HFFc6 (cell line): ENCODE measurements around the gene GJD3. TPM values are rescaled to one million over a fixed set of nuclear protein-coding genes. Genes with fewer than 3 reads are reported as not detected.
A peak's percentile ranks its signal among the peaks of the same experiment; 100 is the strongest.
"Not testable (repeated sequence)": the region's sequence is repeated elsewhere in the genome, so short reads cannot be mapped to it uniquely, and the experiment has no call there.

Experiments used
- DNase-seq: peaks from one replicate; pipeline ENCODE4 v3.0.0-alpha.2; 2018
- H3K27ac Mint-ChIP-seq: 2 replicates; pipeline ENCODE4 v1.8.0; 2020; ENCODE audit warnings: mild to moderate bottlenecking, mixed read lengths
- H3K27me3 Mint-ChIP-seq: 2 replicates; pipeline ENCODE4 v1.8.0; 2021; ENCODE audit warnings: mild to moderate bottlenecking, moderate library complexity, mixed read lengths; ENCODE audit not compliant: insufficient read depth
- H3K36me3 Mint-ChIP-seq: 2 replicates; pipeline ENCODE4 v1.8.0; 2021; ENCODE audit warnings: low read depth, mixed read lengths
- H3K4me1 Mint-ChIP-seq: 2 replicates; pipeline ENCODE4 v1.8.0; 2020; ENCODE audit warnings: low read depth, mixed read lengths
- H3K4me3 Mint-ChIP-seq: 2 replicates; pipeline ENCODE4 v1.8.0; 2020; ENCODE audit warnings: mild to moderate bottlenecking, moderate library complexity, mixed read lengths
- H3K9me3 Mint-ChIP-seq: 2 replicates; pipeline ENCODE4 v1.8.0; 2020; ENCODE audit warnings: mild to moderate bottlenecking, mixed read lengths
- CTCF ChIP-seq: fragments of 200-600 bp; sonication (generic); IDR thresholded peaks from 2 replicates; pipeline ENCODE4 v1.5.0; 2021; ENCODE audit warnings: antibody characterized with exemption, mild to moderate bottlenecking
- long read RNA-seq: library from polyadenylated mRNA; unstranded; transcript quantifications from one replicate; pipeline ENCODE4 v2.0.0, GENCODE V29; 2019
- total RNA-seq, 6 experiments: library from RNA; stranded (reverse); fragmentation: NEBNext Ultra II Directional; extraction: Animal tissue kit (Norgen Biotek cat#: 25700); gene quantifications; 2 replicates in 1 of 6; 3 replicates in 5 of 6; pipeline ENCODE4 v1.2.3, GENCODE V29; 2021

GJD3 gene
- total RNA-seq = 1 to 10 TPM in 2 of 6 experiments, under 1 TPM in 4; 0.36 to 1.4 (median 0.81) TPM
- long read RNA-seq = 0 reads

- H3K4me3 Mint-ChIP-seq = peak within 1 kb of the TSS; percentile 86
- H3K4me1 Mint-ChIP-seq = peaks cover 5% of the 10 kb centered on the region
- H3K27me3 Mint-ChIP-seq = peaks cover 1% of the 10 kb centered on the region
- TF ChIP-seq CTCF = no peak
- DNase-seq = no peak
- H3K36me3 Mint-ChIP-seq = no peaks in the 10 kb centered on the region
- H3K9me3 Mint-ChIP-seq = no peaks in the 10 kb centered on the region
- no peak within 1 kb of the TSS for H3K27ac Mint-ChIP-seq
Measured at GRCh38 chr17:40364121-40364861, at the start of gene GJD3. TSS of gene GJD3 (minus strand) at chr17:40364737. CDS start at chr17:40363815, 922 bp downstream.

GRCh38 chr17:40414312-40414711, 49.8 kb upstream of the GJD3 start:
- H3K4me1 Mint-ChIP-seq = peaks cover 39% of the 10 kb centered on the region
- peak overlapping the region; percentile 92 for H3K27ac Mint-ChIP-seq
- not testable (repeated sequence) for DNase-seq, H3K27me3 Mint-ChIP-seq, H3K9me3 Mint-ChIP-seq, H3K4me3 Mint-ChIP-seq
- H3K36me3 Mint-ChIP-seq = peaks cover 17% of the 10 kb centered on the region; the same call in 1 of the 2 replicates

- no peak for DNase-seq
- Mint-ChIP-seq H3K27ac (peak overlapping the region; percentile 24; the same call in 1 of the 2 replicates), H3K9me3 (no peaks in the 10 kb centered on the region), H3K36me3 (peaks cover 17% of the 10 kb centered on the region; the same call in 1 of the 2 replicates), H3K27me3 (peaks cover 5% of the 10 kb centered on the region), H3K4me3 (no peak overlapping the region), H3K4me1 (peaks cover 33% of the 10 kb centered on the region)
- no peak for TF ChIP-seq CTCF
Measured at GRCh38 chr17:40412880-40413279, 48.3 kb upstream of the GJD3 start.

- TF ChIP-seq CTCF = no peak
- Mint-ChIP-seq H3K27ac (no peak overlapping the region), H3K9me3 (no peaks in the 10 kb centered on the region), H3K36me3 (peaks cover 21% of the 10 kb centered on the region; the same call in 1 of the 2 replicates), H3K4me3 (no peak overlapping the region), H3K4me1 (peaks cover 32% of the 10 kb centered on the region), H3K27me3 (peaks cover 1% of the 10 kb centered on the region; the same call in 1 of the 2 replicates)
- no peak for DNase-seq
Measured at GRCh38 chr17:40411821-40412220, 47.3 kb upstream of the GJD3 start.

- Mint-ChIP-seq H3K27me3 (peaks cover 1% of the 10 kb centered on the region; the same call in 1 of the 2 replicates), H3K9me3 (no peaks in the 10 kb centered on the region), H3K4me3 (no peak overlapping the region), H3K36me3 (peaks cover 12% of the 10 kb centered on the region; the same call in 1 of the 2 replicates), H3K4me1 (peaks cover 16% of the 10 kb centered on the region), H3K27ac (peak overlapping the region; percentile 52)
- TF ChIP-seq CTCF = no peak
- DNase-seq = no peak
Measured at GRCh38 chr17:40410082-40410481, 45.5 kb upstream of the GJD3 start.

- peaks cover 12% of the 10 kb centered on the region; the same call in 1 of the 2 replicates for H3K36me3 Mint-ChIP-seq
- H3K4me3 Mint-ChIP-seq, H3K27ac Mint-ChIP-seq, H3K9me3 Mint-ChIP-seq, H3K27me3 Mint-ChIP-seq, DNase-seq: not testable (repeated sequence)
- peaks cover 14% of the 10 kb centered on the region for H3K4me1 Mint-ChIP-seq
Measured at GRCh38 chr17:40409540-40409939, 45.0 kb upstream of the GJD3 start.
